ENCODE measurements around the gene CHADL.
A peak's percentile ranks its signal among the peaks of the same experiment; 100 is the strongest.

Gene CHADL

DNA sequence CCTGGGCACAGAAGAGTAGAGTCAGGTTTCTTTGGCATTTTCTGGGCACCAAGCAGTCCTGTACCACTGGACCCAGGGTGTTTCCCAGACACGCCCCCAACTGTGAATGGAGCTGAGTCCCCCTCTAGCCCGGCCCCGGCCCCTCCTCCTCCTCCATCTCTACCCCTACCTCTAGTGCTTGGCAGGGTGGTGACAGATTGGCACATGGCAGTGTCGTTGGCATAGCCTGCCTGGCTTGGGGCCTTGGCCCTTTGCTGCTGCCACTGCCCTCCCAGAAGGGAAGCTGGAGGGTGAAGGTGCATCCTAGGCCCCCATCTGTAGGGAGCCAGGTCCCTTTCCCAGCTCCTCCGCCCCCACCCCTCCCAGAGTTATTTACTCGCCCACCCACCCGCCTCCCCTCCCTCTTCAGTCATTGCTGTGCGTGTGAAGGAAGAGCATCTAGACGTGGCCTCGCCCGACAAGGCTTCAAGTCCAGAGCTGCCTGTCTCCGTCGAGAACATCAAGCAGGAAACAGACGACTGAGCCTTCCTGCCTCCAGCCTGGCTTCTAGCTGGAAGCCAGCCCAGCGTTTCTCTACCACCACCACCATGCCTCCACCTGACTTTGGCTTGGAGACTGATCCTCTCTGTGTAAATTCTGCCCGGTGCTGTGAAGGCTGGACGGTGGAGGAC lies 10.9 kb downstream of the CHADL start:
- no peak for DNase-seq

DNA sequence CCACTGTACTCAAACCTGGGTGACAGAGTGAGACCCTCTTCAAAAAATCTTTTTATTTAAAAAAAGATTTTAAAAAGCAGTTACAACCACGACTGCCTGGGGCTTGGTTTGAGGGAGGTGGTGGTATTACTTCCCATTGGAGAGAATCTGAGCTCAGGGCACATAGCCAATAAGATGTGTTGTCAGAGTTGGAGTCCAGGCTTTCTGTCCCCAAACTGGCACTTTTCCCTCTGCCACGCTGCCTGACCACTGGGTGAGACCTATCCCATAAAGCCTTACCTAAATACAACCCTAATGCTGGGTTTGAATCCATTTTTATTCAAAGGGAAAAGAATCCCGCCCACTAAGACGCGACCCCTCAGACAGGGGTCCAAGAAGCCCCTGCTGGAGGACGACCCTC lies 11.5 kb downstream of the CHADL start:
- DNase-seq = no peak

DNA sequence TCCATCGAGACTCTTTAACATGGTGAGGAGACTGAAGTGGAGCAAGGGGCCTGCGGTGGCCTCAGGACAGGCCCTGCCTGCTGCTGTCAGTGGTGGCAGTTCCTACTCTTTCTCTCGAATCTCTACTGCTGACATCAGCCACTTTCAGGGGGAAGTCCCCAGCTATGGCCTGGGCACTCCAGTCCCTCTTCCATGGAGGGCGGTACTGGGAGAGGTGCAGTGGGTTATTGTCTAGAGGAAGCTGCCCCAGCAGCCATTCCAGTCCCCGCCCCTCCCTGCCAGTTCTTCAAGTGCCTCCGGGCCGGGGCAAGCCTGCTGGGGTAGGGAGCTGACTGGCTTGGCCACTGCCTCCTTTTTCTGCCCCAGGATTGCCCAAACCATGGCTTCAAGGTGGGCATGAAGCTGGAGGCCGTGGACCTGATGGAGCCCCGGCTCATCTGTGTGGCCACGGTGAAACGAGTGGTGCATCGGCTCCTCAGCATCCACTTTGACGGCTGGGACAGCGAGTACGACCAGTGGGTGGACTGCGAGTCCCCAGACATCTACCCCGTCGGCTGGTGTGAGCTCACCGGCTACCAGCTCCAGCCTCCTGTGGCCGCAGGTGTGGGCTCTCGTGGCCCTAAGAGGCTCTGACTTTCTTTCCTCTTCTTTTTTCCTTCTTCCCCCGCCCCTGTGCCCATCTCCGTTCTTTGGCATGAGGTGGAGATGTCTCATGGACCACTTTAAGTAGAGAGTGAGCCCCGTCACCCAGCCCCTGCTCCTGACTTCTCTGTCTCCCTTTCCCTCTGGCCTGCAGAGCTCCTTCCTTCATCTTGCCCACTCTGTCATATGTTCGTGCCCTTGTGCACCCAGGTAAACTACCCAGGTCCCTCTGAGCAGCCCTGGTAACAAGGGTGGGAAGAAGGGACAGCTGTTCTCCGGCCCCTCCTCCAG lies 13.7 kb downstream of the CHADL start:
- DNase-seq = no peak

DNA sequence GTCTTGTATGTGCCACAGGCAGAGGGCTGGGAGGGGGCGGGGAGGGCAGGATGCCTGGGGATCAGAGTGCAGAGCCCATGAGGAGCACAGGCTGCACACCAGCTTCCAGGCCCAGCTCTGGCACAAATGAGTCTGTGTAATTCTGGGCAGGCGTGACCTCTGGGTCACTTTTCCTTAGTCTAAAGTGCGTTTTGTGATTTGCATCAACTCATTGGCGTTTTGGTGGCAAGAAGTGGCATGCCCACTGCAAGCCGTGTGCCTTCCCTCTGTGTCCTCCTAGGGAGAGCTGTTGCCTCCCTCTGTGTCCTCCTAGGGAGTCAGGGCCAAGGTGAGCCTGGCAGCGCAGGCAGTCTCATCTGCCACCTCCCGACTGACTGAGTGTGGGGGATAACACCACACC lies 17.2 kb downstream of the CHADL start:
- no peak for DNase-seq

DNA sequence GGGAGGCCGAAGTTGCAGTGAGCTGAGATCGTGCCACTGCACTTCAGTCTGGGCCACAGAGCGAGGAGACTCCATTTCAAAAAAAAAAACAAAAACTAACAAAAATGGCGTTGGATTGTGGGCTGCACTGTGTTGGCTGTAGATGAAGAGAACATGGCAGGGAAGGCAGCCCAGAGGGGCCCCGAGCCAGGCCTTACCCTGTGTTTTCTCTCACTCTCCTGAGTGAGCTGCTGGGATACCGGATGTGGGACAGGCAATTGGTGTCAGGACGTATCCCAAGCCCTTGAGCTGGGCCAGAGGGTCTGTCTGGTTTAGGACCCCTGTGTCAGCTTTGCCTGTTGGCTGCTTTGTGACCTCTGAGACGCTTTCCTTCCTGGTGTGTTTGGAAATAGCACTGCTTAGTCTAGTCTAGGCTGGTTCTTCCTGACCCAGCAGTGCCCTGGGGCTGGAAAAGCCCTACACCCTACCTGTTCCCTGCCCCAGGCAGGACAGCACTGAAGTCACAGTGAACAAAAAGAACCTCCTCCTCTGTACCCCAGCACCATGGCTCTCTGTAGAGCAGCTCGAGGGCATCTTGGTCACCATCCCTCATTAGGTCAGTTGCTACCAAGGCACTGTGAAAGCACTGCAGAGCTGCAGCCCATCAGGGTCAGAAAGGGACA lies 17.8 kb downstream of the CHADL start:
- DNase-seq = no peak

DNA sequence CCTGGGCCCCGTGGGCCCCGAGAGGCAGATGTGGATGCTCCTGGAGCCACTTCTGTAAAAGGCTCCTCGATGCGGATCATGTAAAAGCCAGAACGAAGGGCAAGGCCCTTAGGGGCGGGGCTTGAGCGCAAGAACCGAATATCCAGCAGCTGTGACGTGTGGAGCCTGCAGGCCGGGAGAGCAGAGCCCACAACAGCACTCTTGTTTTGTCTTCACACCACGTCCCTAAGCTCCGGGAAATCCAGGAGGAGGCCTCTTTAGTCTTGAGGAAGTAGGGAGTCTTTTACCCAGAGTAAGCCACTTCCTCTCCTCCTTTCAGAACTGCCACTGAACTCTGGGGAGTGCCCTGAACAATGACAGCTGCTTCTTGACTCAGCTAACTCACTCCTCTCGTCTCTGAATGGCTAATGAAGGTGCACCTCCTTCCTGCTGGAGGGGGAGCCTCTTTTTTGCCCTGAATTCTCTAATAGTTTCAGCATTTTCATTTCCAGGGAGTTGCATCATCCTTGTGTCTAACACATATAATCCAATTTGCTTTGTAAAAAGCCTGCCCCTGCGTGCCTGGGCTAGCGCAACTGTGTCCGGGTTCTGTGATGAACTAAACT lies 23.1 kb downstream of the CHADL start:
- DNase-seq = peak in 1 of 2 donors; percentile 62

DNA sequence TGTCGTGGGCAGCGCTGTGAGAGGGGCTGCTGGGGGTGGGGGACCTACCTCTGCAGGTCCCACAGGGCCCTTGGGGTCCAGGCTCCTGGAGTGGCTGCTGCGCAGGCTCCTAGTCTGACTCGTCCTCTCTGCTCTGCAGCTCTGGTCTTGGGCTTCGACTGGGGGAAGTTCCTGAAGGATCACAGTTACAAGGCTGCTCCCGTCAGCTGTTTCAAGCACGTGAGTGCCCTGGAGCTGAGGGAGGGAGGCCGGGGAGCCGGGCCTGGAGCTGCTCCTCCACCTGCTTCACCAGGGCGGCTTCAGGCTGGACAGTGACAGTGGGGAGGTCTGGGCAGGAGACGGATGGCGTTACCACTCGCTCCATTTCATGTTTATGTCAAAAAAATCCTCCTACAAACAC lies 23.7 kb downstream of the CHADL start:
- no peak for DNase-seq

DNA sequence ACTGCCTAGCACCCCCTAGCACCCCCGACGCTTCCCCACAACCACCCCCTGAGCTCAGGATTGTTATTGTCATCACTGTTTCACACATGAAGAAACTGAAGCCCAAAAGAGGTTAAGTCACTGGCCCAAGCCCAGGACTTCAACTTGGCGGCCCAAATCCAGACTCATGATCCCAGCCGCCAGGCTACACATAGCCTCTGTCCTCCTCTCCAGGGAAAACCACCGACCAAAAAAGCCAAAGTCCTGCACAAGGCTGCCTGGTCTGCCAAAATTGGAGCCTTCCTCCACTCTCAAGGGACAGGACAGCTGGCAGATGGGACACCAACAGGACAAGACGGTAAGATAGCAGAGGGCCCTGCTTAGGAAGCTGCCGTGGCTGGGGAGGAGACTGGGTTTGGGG lies 24.8 kb downstream of the CHADL start:
- DNase-seq = no peak

DNA sequence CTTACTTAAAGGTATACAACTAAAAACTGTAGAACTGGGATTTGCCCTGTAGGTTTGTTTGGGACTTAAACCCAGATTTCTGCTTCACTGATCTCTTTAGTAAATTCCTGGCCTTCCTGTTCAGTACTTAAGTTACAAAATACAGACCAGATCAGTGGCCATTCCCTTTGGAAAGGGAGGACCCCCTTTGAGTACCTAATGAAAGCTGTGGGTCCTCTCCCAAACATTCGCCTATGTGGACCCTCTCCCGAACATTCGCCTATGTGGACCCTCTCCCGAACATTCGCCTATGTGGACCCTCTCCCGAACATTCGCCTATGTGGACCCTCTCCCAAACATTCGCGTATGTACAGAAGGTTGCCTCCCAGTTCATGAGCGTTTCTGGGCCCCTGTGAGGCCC lies 25.3 kb downstream of the CHADL start:
- no peak for DNase-seq

DNA sequence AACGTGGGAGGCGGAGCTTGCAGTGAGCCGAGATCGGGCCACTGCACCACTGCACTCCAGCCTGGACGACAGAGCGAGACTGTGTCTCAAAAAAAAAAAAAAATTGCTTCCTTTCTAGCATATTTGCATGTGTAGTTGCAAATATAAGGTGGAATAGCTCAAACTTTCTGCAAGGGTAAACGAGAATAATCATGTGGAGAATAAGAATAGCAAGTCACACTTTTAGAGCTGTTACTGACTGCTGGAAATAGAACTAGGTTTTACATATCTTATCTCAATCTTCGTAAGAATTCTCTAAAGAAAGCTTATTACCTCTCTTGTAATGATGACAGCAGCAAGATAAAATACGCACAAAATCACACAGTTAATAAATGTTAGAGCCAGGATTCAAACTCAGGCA lies 34.0 kb downstream of the CHADL start:
- DNase-seq = no peak

DNA sequence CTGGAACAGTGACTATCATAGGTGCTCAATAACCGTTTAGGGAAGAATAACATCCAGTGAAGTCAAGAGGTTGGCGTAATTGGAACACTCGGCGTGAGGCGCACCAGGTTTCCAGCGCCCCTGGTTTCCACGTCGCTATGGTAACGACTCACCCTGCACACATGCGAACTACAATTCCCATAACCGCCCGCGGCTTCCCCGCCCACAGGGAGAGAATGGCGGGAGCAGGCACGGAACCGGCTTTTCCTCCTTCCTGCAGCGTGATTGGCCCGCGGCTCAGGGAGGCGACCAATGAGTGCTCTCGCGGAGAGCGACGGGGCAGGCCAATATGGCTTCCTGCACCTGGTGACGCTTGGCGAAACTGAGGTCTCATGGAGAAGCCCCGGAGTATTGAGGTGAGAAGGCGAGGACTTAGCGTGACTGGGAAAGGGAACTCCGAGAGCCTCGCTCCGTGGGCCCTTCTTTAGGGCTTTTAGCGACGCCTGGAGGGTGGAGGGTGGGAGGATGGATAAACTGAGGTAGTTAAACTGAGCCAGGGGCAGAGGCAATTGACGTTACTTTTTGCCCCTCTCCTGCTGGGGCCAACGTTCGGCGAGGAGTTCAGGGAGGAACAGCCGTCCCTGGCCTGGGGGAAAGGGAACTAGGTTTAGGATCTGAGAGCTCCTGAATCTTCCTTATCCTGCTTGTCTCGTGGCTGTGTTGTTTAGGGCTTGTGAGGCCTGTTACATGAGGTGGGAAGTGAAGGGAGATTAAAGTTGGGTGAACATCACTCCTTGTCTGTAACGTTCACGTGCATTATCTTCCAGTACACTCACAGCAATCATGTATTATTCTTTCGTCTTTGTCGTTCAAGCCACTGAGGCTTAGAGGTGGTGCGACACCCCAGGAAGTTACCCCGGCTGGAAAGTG lies 35.5 kb downstream of the CHADL start, which contains the start of gene L3MBTL2:
Gene L3MBTL2 (plus strand): TSS at position 321 of the 909 bp plus-strand sequence. CDS start 51 bp downstream, at position 372.
- peak; percentile 95 to 97 for DNase-seq

DNA sequence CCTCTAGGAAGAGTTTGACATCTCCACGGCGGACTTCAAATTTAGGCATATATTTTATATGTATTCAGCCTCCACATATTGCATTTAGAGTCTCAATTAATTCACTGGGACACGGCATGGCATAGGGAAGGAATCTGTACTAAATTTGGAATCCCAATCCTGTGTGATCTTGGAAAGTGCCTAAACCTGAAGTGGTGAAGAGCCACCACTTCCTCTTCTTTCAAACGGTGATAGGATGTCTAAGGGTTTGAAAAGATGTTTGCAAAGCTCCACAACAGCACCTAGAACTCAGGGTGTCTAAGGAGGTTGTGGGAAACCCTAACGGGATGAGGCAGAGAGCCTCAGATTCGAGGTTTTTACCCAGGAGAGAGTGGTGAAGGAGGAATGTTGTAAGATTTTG lies 36.7 kb downstream of the CHADL start:
- DNase-seq = no peak

DNA sequence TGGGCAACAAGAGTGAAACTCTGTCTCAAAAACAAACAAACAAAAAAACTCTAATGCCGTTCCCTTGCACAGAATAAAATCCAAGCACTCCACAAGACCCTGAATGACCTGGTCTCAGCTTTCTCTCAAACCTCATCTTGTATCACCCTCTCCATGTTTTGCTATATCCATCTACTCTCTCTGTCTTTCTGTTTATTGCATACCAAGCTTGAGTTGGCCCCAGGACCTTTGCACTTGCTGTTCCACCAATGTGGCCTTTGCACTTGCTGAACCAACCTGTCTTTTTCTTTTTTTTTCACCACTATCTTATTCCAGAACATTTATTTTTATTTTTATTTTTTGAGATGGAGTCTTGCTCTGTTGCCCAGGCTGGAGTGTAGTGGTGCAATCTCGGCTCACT lies 37.6 kb downstream of the CHADL start:
- no peak for DNase-seq

DNA sequence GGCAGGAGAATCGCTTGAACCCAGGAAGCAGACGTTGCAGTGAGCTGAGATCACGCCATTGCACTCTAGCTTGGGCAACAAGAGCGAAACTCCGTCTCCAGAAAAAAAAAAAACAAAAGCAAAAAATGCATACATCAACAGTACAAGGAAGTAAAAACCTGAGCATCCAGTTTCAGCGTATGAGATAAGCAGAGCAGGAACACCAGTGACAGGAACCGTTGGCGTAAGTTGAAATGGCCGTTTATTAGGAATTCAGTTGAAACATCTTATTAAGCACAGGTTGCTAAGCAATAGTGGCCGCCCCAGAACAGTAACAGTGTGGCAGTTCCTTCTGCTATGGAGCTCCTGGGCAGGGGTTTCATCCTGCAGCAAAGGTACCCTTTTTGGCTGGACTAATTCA lies 39.6 kb downstream of the CHADL start:
- no peak for DNase-seq

DNA sequence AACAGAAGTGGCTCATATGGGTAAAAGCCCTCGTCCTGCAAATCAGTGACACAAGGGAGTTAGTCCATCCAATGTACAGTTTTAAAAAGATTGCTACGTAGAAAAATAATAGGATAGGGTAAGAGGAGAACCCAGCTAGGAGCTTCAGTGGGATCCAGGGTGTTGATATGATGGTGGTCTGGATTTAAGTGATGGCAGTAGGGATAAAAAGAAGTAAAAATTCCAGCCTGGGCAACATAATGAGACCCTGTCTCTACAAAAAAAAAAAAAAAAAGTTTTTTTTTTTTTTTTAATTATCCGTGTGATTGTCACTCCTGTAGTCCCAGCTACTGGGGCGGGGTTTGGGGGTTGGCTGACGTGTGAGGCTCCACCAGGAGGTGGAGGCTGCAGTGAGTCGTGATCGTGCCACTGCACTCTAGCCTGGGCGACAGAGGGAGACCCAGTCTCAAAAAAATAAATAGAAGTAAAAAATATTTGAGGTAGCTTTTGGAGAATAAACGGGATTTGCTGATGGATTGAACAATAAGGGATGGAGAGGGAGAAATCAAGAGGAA lies 42.6 kb downstream of the CHADL start:
- DNase-seq = no peak

DNA sequence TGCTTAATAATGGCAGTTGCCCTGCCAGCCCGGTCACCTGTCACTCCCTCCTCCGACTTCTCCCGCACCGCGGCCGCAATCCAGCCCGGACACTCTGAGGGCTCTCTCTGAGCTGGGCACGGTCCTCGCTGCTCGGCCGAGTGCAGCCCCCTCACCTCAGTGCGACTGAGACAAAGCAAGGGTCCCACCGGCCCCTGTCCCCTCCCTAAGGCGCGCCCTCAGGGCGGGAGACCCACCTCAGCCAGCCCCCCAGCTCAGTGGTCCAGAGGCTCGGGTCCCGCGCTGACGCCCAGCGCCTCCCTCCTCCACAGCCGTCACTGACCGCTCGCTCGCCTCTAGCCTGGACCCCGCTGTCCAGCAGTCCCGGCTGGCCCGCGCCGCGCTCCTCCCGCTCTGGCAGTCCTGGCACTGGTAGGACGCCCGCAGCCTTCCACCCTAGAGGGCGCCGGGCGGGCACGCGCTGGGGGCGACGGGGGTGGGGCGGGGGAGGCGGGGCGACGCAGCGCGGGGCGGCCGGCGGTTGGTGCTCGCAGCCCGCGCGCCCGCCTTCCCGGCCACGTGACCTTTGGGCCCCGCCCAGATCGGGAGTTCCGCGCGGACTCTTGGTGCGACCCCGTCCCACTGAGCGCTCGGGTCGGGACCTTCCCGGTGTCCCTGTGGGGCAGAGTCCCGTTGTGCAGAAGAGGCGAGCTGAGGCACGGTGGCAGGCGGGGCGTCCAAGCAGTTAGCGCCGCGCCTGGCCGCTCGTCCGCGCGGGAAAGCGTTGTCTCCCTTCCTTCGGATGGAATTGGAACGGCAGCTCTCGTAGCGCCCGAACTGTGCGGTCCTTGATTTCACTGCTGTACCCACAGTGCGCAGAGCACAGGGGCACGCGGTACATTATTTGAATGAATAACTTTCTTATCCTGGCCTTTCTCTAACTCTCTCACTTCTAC lies 43.4 kb downstream of the CHADL start:
- peak; percentile 68 to 82 for DNase-seq

DNA sequence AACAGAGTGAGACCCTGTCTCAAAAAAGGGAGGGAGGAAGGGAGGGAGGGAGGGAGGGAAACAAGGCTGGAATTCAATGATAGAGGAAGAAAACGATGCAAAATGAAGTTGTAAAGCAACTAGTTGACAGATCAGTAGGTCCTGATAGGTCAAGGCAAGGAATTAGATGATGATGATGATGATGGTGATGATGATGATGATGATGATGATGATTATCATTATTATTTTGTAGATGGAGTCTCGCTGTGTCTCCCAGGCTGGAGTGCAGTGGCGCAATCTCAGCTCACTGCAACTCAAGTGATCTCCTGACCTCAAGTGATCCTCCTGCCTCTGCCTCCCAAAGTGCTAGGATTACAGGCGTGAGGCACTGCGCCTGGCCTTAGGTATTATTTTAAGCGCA lies 46.9 kb downstream of the CHADL start:
- no peak for DNase-seq

DNA sequence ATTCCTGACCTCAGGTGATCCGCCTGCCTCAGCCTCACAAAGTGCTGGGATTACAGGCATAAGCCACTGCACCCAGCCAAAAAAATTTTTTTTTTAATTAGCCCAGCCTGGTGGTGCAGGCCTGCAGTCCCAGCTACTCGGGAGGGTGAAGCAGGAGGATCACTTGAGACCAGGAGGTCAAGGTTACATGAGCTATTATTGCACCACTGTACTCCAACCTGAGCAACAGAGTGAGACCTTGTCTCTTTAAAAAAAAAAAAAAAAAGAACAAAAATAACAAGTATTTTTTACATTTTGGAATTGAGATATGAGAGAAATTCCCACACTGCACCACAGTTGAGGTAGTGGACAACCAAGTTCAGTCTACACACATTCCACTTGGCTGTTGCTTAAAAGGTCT lies 49.3 kb downstream of the CHADL start:
- no peak for DNase-seq

DNA sequence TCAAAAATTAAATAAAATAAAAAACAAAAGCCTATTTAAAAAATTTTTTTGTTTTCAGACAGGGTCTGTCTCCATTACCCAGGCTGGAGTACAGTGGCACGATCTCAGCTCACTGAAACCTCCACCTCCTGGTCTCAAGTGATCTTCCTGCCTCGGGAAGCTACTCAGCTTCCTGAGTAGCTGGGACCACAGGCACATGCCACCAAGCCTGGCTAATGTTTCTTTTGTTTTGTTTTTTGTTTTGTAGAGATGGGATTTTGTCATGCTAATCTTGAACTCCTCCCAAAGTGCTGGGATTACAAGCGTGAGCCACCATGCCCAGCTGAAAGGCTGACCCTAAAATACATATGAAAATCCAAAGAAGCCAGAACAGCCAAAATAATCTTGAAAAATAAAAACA lies 56.1 kb downstream of the CHADL start:
- no peak for DNase-seq
